Measurements from ENCODE around the gene STAT5B. TPM values are rescaled to one million over a fixed set of nuclear protein-coding genes. Genes with fewer than 3 reads are reported as not detected.

Gene STAT5B
- total and polyA plus RNA-seq, 9 of the 15 experiments (the other 6 are each of a cell fraction or from before 2014, with no cell fraction given): 20.8 to 176 (median 92.4) TPM

DNA sequence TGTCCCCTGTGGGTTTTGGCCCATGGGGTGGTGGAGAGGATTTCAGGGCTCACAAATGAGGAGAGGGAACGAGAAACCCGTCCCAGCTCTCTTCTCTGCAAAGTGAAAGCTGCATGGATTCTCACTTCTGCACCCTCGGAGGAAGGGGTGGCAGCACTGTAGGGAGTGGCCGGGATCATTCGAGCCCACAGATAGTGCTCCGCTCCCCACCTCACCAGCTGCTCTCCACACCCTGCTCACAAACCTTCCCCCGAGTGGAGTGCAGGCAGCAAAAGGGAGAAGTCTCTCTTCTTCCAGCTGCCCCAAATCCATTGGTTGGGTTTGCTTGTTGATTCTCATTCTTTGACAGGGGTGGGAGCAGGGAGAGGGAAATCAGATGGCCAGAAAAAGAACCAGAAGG is 32.3 kb upstream of the STAT5B start:
- BruUV-seq (replicated peaks): no TSS peak
- Histone ChIP-seq H4K20me1 (replicated peaks; ENCODE audit: control insufficient read depth, insufficient read depth, low read length) (no peaks in the 10 kb centered on the region), H3K4me3 (no peak overlapping the region), H3K4me2 (ENCODE audit: insufficient read depth, low read length) (no peak overlapping the region), H3K79me2 (ENCODE audit: control insufficient read depth, insufficient read depth, low read length) (peaks cover 55% of the 10 kb centered on the region), H3K9ac (ENCODE audit: insufficient read depth in 1 of 2, low read depth in 2 of 2, low read length in 2 of 2) (peak overlapping the region in 1 of 2 experiments; percentile 73; a peak in 2 of 4 replicates), H3K27me3 (ENCODE audit: control insufficient read depth in 2 of 2, insufficient read depth in 2 of 2, low read length in 2 of 2) (no peaks in the 10 kb centered on the region), H3K36me3 (ENCODE audit: control insufficient read depth, insufficient read depth, low read length) (peaks cover 85% of the 10 kb centered on the region), H3K4me1 (replicated peaks in 1 of 2; ENCODE audit: control insufficient read depth in 2 of 2, insufficient read depth in 2 of 2, low read length in 2 of 2) (peaks cover 40 to 71% of the 10 kb centered on the region in 2 experiments), H2AFZ (ENCODE audit: low read depth, low read length) (no peak overlapping the region), H3K27ac (ENCODE audit: extremely low read depth, low read depth, low read length) (peak overlapping the region; percentile 50), H3K9me3 (replicated peaks; ENCODE audit: control insufficient read depth, insufficient read depth, low read depth, low read length) (no peaks in the 10 kb centered on the region), H3K9me1 (ENCODE audit: control insufficient read depth, insufficient read depth, low read length) (no peaks in the 10 kb centered on the region)
- TF ChIP-seq SRSF7 (optimal IDR thresholded peaks at IDR 0.05; ENCODE audit: low read depth, low read length) (no peak), NBN (IDR thresholded peaks at IDR 0.05; ENCODE audit: low read depth) (no peak), THRB (CRISPR knock-in tag; conservative IDR thresholded peaks at IDR 0.05) (no peak), JUNB (CRISPR knock-in tag; conservative IDR thresholded peaks at IDR 0.05) (no peak), NFATC3 (IDR thresholded peaks at IDR 0.05) (no peak), PYGO2 (tag; IDR thresholded peaks at IDR 0.05) (no peak), TSC22D4 (tag; IDR thresholded peaks at IDR 0.05) (no peak), RFX5 (IDR thresholded peaks at IDR 0.05; ENCODE audit: low read depth, low read length) (no peak), RBM34 (IDR thresholded peaks at IDR 0.05; ENCODE audit: borderline replicate concordance, insufficient read depth, low read length) (no peak)
- CTCF ChIA-PET (ENCODE audit: low intra/inter-chr PET ratio): no interaction called here
- in situ Hi-C loops (cut with MboI): no loop called here
- intact Hi-C loops (cut with micrococcal nuclease): no loop called here
- no peak for DNase-seq (ENCODE audit: extremely low read depth in 1 of 4, low spot score in 3 of 4)
- 56% methylated on average over 7 of the region's 7 CpGs for WGBS (ENCODE audit: insufficient coverage, low coverage, missing lambda C conversion rate)
- POLR2A ChIA-PET: interaction anchor here (0.5 to 2.0 kb wide), 5 partner anchors 18 to 1225 kb away, joined by 3 to 7 read pairs (median 3); no protein-coding TSS in a partner anchor
- FAIRE-seq: no peak
- no peak for ATAC-seq

Measured in K562 (cell line).